Lower leg skin (tissue), 3 donors: Measurements from ENCODE around the gene CTDSPL.

ENCODE experiments used
- POLR2A ChIP-seq, 2 donors: fragments of 450-650 bp; IDR thresholded peaks; one replicate each; pipeline ENCODE4 v1.6.1; 2016 to 2017; ENCODE audit warnings: antibody characterized with exemption in 2 of 2, mild to moderate bottlenecking in 1 of 2, moderate library complexity in 1 of 2
- TF ChIP-seq, protein P1 (sequence below), 3 donors: fragments of 450-650 bp; IDR thresholded peaks; one replicate each; pipeline ENCODE4 v1.5.1; 2016; ENCODE audit warnings: antibody characterized with exemption in 3 of 3, mild to moderate bottlenecking in 3 of 3, moderate library complexity in 2 of 3

DNA sequence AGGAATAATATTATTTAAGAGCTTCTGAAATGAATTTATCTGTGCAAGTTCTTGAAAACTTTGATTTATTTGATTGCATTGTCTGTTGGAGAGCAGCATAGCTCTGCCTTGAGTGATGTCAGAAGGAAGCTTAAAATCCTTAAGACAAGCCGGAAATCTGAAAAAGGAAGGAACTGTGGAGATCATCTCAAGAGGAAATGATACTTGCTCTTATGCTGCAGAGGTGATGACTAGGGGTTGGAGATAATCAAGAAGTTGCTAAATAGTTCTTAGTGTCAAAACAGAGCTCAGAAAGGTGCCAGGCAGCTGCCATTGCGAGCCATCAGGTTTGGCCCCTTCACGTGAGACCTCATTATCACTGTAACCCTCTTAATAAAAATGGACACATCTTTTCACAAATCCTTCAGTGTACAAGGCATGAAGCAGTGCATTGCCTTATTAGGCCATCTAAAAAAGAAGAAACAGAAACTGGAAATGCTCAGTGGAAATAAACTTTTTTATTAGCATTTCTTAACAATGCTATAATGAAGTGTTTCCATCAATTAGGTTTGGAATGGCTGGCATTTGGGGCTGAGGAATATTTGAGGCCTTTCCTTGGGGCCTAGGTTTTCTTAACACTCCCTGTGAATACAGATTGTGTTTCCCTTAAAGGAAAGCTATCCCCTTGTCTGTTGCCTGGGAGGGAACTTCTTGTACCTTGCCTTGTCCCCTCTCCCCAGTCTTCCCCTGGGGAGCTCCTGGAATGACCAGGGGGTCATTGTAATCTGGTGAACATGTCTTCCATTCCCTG, 94.4 kb downstream of the CTDSPL start:
- TF ChIP-seq, protein P1, sequence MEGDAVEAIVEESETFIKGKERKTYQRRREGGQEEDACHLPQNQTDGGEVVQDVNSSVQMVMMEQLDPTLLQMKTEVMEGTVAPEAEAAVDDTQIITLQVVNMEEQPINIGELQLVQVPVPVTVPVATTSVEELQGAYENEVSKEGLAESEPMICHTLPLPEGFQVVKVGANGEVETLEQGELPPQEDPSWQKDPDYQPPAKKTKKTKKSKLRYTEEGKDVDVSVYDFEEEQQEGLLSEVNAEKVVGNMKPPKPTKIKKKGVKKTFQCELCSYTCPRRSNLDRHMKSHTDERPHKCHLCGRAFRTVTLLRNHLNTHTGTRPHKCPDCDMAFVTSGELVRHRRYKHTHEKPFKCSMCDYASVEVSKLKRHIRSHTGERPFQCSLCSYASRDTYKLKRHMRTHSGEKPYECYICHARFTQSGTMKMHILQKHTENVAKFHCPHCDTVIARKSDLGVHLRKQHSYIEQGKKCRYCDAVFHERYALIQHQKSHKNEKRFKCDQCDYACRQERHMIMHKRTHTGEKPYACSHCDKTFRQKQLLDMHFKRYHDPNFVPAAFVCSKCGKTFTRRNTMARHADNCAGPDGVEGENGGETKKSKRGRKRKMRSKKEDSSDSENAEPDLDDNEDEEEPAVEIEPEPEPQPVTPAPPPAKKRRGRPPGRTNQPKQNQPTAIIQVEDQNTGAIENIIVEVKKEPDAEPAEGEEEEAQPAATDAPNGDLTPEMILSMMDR (IDR thresholded peaks at IDR 0.05), result no peak
- TF ChIP-seq POLR2A (IDR thresholded peaks at IDR 0.05), result no peak
